ENCODE data around the gene MCCD1.
"Not testable (repeated sequence)": the region's sequence is repeated elsewhere in the genome, so short reads cannot be mapped to it uniquely, and the experiment has no call there.

DNA sequence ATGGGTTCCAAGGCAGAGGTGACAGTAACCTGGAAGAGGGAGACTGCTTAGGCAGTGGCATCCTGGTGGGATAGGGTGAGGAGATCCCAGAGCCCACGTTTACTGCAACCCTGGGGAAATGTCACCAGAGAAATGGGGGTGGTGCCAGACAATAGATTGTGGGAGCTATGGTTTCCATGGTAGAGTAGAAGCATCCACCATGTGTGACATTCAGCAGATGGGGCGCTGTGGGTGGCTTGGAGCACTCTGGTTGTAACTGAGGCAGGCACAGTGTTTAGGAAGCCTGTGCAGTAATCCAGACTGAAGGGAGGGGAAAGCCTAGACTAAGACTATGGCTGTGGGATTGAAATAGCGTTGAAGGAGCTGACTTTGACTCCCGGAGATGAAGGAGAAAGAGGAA is 31.9 kb upstream of the MCCD1 start:
- TF ChIP-seq POLR2A, CTCF (IDR thresholded peaks at IDR 0.05): not testable (repeated sequence)
